ENCODE data around the gene ARL8A. TPM values are rescaled to one million over a fixed set of nuclear protein-coding genes. Genes with fewer than 3 reads are reported as not detected.
A peak's percentile ranks its signal among the peaks of the same experiment; 100 is the strongest.

The ARL8A gene
- total RNA-seq, 1 donor from 2014 or later = 59.7 TPM

GRCh38 chr1:202189918-202190715 lies 45.6 kb upstream of the ARL8A start:
- no peak for DNase-seq (ENCODE audit: low read depth)
- TF ChIP-seq CTCF (IDR thresholded peaks at IDR 0.05; ENCODE audit: insufficient read depth, low read length, poor library complexity, severe bottlenecking) = peak; percentile 35

GRCh38 chr1:202189001-202189790 lies 44.7 kb upstream of the ARL8A start:
- peaks cover 40% of the 10 kb centered on the region for H3K27me3 ChIP-seq (ENCODE audit: control insufficient read depth, insufficient read depth, low read length)
- DNase-seq (ENCODE audit: low read depth) = no peak
- TF ChIP-seq CTCF (IDR thresholded peaks at IDR 0.05; ENCODE audit: insufficient read depth, low read length, poor library complexity, severe bottlenecking) = peak; percentile 79
- H3K4me3 ChIP-seq (ENCODE audit: low read depth, low read length) = no peak overlapping the region
- no peaks in the 10 kb centered on the region for H3K36me3 ChIP-seq (ENCODE audit: control insufficient read depth, insufficient read depth, low read length)

More at GRCh38 chr1:202189918-202190715, 45.6 kb upstream of the ARL8A start:
- no peak overlapping the region for H3K4me3 ChIP-seq (ENCODE audit: low read depth, low read length)
- no peaks in the 10 kb centered on the region for H3K36me3 ChIP-seq (ENCODE audit: control insufficient read depth, insufficient read depth, low read length)
- peaks cover 46% of the 10 kb centered on the region for H3K27me3 ChIP-seq (ENCODE audit: control insufficient read depth, insufficient read depth, low read length)

- Histone ChIP-seq H3K4me3 (ENCODE audit: low read depth, low read length) (no peak overlapping the region), H3K36me3 (ENCODE audit: control insufficient read depth, insufficient read depth, low read length) (no peaks in the 10 kb centered on the region), H3K27me3 (ENCODE audit: control insufficient read depth, insufficient read depth, low read length) (peaks cover 36% of the 10 kb centered on the region)
- TF ChIP-seq CTCF (IDR thresholded peaks at IDR 0.05; ENCODE audit: insufficient read depth, low read length, poor library complexity, severe bottlenecking) = no peak
- DNase-seq (ENCODE audit: low read depth) = no peak
Observed at GRCh38 chr1:202187697-202188407, 43.3 kb upstream of the ARL8A start.

- no peak overlapping the region for H3K4me3 ChIP-seq (ENCODE audit: low read depth, low read length)
- no peak for TF ChIP-seq CTCF (IDR thresholded peaks at IDR 0.05; ENCODE audit: insufficient read depth, low read length, poor library complexity, severe bottlenecking)
- no peaks in the 10 kb centered on the region for H3K36me3 ChIP-seq (ENCODE audit: control insufficient read depth, insufficient read depth, low read length)
- H3K27me3 ChIP-seq (ENCODE audit: control insufficient read depth, insufficient read depth, low read length) = peaks cover 39% of the 10 kb centered on the region
- DNase-seq (ENCODE audit: low read depth) = no peak
Observed at GRCh38 chr1:202187041-202187671, 42.6 kb upstream of the ARL8A start.

- no peaks in the 10 kb centered on the region for H3K36me3 ChIP-seq (ENCODE audit: control insufficient read depth, insufficient read depth, low read length)
- H3K27me3 ChIP-seq (ENCODE audit: control insufficient read depth, insufficient read depth, low read length) = peaks cover 46% of the 10 kb centered on the region
- no peak for TF ChIP-seq CTCF (IDR thresholded peaks at IDR 0.05; ENCODE audit: insufficient read depth, low read length, poor library complexity, severe bottlenecking)
- no peak overlapping the region for H3K4me3 ChIP-seq (ENCODE audit: low read depth, low read length)
- DNase-seq (ENCODE audit: low read depth) = no peak
Observed at GRCh38 chr1:202186327-202186726, 41.8 kb upstream of the ARL8A start.
